ENCODE measurements around the gene VCAN.

GRCh38 chr5:83551821-83552220 is 80.3 kb downstream of the VCAN start:
- TF ChIP-seq CTCF (IDR thresholded peaks at IDR 0.05) (no peak), POLR2A (IDR thresholded peaks at IDR 0.05) (no peak)

All from heart left ventricle (tissue), 13 donors.